GM18526 (cell line): Measurements from ENCODE around the gene SPRY2.

Source experiments
- POLR2A ChIP-seq: IDR thresholded peaks from 3 replicates; pipeline ENCODE4 v1.6.1; 2011; ENCODE audit not compliant: insufficient read length; ENCODE audit errors: extremely low read depth

The SPRY2 gene

GRCh38 chr13:80361883-80362327, 21.0 kb upstream of the SPRY2 start:
- no peak for TF ChIP-seq POLR2A

GRCh38 chr13:80361298-80361697, 20.4 kb upstream of the SPRY2 start:
- TF ChIP-seq POLR2A = no peak

- no peak for TF ChIP-seq POLR2A
Measured at GRCh38 chr13:80360453-80360800, 19.5 kb upstream of the SPRY2 start.

- TF ChIP-seq POLR2A = no peak
Measured at GRCh38 chr13:80359778-80360452, 19.0 kb upstream of the SPRY2 start.

GRCh38 chr13:80359414-80359777, 18.5 kb upstream of the SPRY2 start:
- no peak for TF ChIP-seq POLR2A

GRCh38 chr13:80348750-80349149, 7.8 kb upstream of the SPRY2 start:
- TF ChIP-seq POLR2A = no peak

- TF ChIP-seq POLR2A = no peak
Measured at GRCh38 chr13:80348314-80348713, 7.4 kb upstream of the SPRY2 start.

GRCh38 chr13:80345771-80346510, 5.0 kb upstream of the SPRY2 start:
- no peak for TF ChIP-seq POLR2A

GRCh38 chr13:80342471-80343371, 1.8 kb upstream of the SPRY2 start:
- no peak for TF ChIP-seq POLR2A

GRCh38 chr13:80341756-80342370, 937 bp upstream of the SPRY2 start:
- TF ChIP-seq POLR2A = no peak

- no peak for TF ChIP-seq POLR2A
Measured at GRCh38 chr13:80340651-80341100, 250 bp downstream of the SPRY2 start.

GRCh38 chr13:80339912-80340650, 845 bp downstream of the SPRY2 start:
- TF ChIP-seq POLR2A = no peak

GRCh38 chr13:80339563-80339911, 1.4 kb downstream of the SPRY2 start:
- TF ChIP-seq POLR2A = no peak

- no peak for TF ChIP-seq POLR2A
Measured at GRCh38 chr13:80338781-80339562, 2.0 kb downstream of the SPRY2 start.
